ENCODE measurements around the gene AKR1C1.
"Not testable (repeated sequence)": the region's sequence is repeated elsewhere in the genome, so short reads cannot be mapped to it uniquely, and the experiment has no call there.

AKR1C1 gene

GRCh38 chr10:4962876-4963814 is at the start of gene AKR1C1:
Gene AKR1C1 (plus strand): TSS chr10:4963415. CDS start chr10:4963445, 30 bp downstream.
- not testable (repeated sequence) for DNase-seq

DNA sequence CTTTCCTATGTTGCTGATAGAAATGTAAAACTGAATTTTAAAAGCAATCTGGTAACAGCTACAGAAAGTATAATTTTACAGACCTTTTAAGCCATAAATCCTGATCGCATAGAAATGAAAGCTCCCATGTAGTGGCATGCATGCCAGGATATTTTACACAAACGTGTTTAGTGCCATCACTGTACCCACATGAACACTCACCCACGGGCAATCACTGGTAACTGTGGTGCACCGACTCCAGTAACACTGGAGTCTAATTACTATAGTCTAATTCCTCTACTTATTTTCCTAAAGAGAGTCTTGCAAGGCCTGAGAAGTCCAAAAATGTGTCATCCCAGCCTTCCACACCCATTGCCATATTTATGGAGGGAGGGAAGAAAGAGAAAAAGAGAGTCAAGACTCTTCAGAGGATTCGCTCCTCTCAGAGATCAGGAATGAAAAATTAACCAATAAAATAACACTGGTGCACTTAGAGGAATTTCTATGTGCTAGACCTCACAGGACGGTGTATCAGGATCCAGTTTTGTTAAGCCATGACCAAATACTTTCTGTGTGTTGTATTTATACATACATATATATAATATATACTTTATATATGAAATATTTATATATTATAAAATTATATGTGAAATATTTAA is 48.9 kb upstream of the AKR1C1 start:
- no peak for DNase-seq

- no peak for DNase-seq
Measured at GRCh38 chr10:4916086-4916716, 47.0 kb upstream of the AKR1C1 start.

- no peak for DNase-seq
Measured at GRCh38 chr10:4918236-4918635, 45.0 kb upstream of the AKR1C1 start.

DNA sequence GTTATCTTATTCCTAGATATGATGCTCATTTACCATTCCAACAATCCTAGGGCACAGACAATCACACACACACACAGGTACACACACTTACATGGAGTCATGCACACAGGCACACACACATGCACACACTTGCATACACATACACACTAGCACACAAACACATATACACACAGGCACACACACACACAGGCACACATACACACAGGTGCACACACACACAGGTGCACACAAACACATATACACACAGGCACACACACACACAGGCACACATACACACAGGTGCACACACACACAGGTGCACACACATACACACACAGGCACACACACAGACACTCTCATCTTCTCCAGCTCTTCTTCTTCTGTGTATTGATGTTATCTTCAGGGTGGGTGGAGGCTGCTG is 38.7 kb upstream of the AKR1C1 start:
- not testable (repeated sequence) for DNase-seq

DNA sequence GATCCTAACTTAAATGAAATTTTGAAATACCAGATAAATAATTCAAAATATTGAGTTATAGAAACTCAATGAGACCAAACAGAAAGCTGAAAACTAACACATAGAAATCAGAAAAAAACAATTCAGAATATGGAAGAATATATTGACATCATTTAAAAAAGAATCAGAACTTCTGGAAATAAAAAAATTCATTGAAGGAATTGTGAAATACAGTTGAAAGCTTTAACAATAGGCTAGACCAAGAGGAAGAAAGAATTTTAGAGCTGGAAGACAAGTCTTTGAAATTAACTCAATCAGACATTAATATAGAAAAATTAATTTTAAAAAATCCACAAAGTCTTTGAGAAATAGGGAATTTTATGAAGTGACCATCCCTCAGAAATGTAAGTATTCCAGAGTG is 36.8 kb upstream of the AKR1C1 start:
- DNase-seq: no peak

DNA sequence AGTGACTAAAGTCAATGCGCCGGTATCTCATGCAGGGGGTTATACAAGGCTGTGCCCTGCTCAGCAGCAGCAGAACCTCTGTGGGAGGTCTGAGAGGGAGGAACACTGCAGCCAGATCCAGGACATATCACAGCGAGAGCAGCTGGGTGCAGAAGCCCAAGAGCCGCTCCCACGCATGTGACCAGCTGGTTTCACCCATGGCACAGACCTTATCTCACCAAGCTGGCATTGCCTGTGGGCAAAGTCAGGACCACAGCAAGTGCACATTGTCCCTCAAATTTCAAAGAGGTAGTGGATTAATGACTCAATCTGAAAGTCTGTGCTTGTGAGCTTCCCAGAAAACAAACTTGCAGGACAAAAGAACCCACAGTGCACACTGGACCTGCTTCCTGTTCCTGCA is 31.6 kb upstream of the AKR1C1 start:
- DNase-seq: no peak

GRCh38 chr10:4934391-4934987 is 28.7 kb upstream of the AKR1C1 start:
- DNase-seq: no peak

DNA sequence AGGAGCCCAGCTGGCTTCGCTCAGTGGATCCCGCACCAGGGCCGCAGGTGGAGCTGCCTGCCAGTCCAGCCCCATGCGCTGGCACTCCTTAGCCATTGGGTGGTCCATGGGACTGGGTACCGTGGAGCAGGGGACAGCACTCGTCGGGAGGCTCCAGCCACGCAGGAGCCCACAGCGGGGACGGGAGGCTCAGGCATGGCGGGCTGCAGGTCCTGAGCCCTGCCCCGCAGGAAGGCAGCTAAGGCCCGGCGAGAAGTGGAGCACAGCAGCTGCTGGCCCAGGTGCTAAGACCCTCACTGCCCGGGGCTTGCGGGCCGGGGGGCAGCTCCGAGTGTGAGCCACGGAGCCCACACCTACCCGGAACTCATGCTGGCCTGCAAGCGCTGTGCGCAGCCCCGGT is 25.9 kb upstream of the AKR1C1 start:
- DNase-seq: no peak

DNA sequence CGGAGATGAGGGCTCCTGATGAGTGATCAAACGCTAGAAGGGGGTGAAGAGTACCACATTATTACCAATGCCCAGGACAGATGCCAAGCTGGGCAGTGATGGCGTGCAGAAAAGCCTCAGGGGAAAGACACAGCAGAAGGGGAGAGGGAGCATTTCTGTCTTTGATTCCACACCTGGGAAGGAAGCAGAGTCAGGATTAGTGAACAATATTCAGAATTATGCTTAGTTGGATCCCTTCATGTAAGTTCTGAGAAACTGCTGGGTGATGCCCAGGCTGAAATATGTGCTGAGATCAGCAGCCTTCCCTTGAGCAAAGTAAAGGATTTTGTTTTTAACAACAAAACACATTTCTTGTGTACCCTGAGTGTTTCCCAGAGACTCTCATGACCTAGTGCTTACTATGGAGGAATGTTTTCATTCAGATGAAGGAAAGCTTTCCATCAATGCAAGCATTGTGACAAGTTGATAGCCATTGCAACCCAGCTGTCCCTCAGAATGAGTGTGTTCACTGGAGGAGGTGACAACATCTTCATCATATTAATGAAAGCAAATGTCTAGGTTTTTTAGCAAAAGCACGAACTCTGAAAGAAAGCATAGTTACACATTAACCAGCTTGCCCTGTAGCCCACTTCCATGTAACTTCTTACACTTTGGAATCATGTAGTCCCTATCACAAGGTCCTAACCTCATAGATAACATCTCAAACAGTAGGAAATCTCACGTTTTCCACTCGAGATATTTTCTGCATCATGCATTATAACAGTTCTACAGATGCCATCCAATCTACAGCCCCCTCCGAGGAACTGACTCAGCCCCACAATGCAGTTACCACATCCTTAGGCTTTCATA is 23.8 kb upstream of the AKR1C1 start:
- DNase-seq: no peak

DNA sequence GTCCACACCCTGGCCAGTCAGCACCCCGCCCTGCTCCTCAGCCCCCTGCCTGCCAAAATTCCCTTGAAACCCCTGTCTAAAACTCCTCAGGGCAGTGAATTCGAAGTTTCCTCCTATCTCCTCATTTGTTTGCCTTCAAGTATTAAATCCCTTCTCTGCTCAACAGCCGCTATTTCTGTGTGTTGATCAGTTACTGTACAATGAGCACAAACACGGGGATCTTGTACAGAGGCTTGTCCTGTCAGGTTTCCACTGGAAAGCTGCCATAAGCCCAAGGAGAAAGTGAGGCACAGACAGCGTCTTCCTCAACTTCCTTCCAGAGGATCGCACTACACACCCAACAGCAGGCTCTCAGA is 23.2 kb upstream of the AKR1C1 start:
- not testable (repeated sequence) for DNase-seq

GRCh38 chr10:4940909-4941308 is 22.3 kb upstream of the AKR1C1 start:
- not testable (repeated sequence) for DNase-seq

DNA sequence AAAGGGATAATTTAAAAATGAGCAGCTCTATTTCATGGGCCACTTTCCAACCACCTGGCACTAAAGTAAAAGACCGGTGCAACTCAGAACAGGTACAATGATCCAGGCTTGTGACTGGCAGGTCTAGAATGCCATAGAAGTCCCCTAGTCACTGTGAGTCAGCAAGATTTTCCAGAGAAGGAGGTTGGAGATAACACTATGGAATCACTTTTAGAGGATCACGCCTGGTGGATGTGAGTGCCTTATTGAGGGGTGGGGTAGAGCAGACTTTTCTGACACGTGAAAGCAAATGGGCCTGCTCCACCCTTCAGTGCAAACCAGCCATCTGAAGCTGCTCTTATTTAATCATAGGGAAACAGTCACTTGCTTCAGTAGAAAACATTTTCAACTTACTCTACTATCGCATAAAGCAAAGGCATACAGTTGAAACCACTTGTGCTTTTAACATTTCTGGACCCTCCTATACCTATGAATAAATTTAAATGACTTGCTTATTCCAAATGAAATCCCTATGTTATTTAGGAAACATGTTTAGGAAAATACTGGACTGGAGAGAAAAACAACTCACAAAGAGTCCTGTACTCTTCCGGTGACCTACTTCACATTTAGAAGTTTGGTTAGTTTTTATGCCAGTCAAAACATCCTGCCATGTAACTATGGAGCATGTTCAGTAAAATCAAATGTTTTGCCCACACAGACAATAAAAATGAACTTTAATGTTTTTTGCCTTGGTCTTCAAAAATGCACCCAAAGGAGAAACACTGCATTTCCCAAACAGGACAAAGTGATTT is 21.5 kb upstream of the AKR1C1 start:
- peak; percentile 24 for DNase-seq

DNA sequence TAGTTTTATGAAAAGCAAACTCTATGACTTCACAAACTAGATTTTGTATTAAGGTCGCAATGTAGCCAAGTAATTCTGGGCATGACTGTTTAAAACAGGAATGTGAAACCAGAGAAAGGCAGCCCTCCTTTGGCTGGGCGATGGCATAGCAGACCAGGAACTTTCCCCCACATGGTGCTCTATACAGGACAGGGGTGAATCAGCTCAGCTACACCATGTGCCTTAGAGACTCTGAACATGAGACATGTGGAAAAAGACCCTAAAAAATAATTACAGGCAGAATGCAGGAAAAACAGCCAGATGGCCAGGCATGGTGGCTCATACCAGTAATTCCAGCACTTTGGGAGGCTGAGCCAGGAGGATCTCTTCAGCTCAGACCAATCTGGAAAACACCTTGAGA is 20.3 kb upstream of the AKR1C1 start:
- DNase-seq: not testable (repeated sequence)

DNA sequence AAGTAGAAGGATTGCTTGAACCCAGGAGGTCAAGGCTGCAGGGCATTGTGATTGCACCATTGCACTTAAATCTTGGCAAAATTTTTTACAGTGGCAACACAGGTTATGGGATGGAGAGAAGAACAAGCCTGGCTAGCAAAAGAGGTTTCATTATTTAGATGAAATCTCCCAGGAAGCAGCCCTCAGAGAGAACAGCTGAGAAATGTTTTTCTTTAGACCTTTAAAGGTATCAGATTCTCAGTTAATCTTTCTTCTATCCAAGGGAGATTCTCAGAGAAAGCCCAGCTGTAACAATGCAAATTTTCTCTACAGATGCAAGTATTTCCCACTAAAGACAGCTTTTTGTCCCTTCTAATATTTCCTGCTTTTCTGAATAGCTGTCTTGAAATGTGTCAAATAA is 19.8 kb upstream of the AKR1C1 start:
- not testable (repeated sequence) for DNase-seq

DNA sequence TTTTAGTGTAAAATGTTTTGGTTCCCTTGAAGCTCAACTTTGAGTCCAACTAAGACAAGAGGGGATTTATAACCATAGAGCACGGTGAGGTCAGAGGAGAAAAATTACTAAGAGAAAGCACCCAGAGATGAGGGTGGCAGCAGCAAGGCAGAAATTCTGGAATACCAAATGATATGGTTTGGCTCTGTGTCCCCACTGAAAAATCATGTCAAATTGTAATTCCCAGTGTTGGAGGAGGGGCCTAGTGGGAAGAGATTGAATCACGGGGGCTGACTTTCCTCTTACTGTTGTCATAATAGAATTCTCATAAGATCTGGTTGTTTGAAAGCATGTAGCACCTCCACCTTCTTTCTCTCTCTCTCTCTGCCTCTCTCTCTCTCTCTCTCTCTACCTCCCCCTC is 19.4 kb upstream of the AKR1C1 start:
- DNase-seq: no peak

- no peak for DNase-seq
Measured at GRCh38 chr10:4944841-4945240, 18.4 kb upstream of the AKR1C1 start.

GRCh38 chr10:4945766-4946717 is 17.2 kb upstream of the AKR1C1 start:
- no peak for DNase-seq

- DNase-seq: no peak
Measured at GRCh38 chr10:4947039-4947634, 16.1 kb upstream of the AKR1C1 start.

Data from NCI-H1436 treated with DMSO at 0.1 percent for 48 hours (cell line).